Activated T-helper 17 cell treated with anti-CD3 and anti-CD28 coated beads, Interleukin-2, amount 50 U/mL, for 72 hours (primary cell): Measurements from ENCODE around the gene CAMKMT. TPM values are rescaled to one million over a fixed set of nuclear protein-coding genes. Genes with fewer than 3 reads are reported as not detected.

Source experiments
- ATAC-seq: fragments of 150-1000 bp; cut with Tn5 transposase; replicated peaks from 2 replicates; pipeline ENCODE4 v1.10.0; 2021; ENCODE audit warnings: mild to moderate bottlenecking, moderate library complexity
- H3K27ac Mint-ChIP-seq: one replicate; pipeline ENCODE4 v1.8.0; 2022; ENCODE audit warnings: mixed read lengths
- H3K27me3 Mint-ChIP-seq: one replicate; pipeline ENCODE4 v1.8.0; 2022; ENCODE audit warnings: mixed read lengths
- H3K36me3 Mint-ChIP-seq: one replicate; pipeline ENCODE4 v1.8.0; 2022; ENCODE audit warnings: low read depth, mild to moderate bottlenecking, mixed read lengths
- H3K4me1 Mint-ChIP-seq: one replicate; pipeline ENCODE4 v1.8.0; 2022; ENCODE audit warnings: mixed read lengths
- H3K4me3 Mint-ChIP-seq: one replicate; pipeline ENCODE4 v1.8.0; 2022; ENCODE audit warnings: mild to moderate bottlenecking, mixed read lengths
- H3K9me3 Mint-ChIP-seq: one replicate; pipeline ENCODE4 v1.8.0; 2022; ENCODE audit warnings: mixed read lengths
- total RNA-seq, 2 donors: library from RNA; stranded (reverse); gene quantifications; one replicate each; pipeline ENCODE4 v1.2.3, GENCODE V29; 2022

CAMKMT gene
- total RNA-seq, 2 donors from 2014 or later: 13.4 TPM

GRCh38 chr2:44767691-44768090, 405.9 kb downstream of the CAMKMT start:
- Mint-ChIP-seq H3K27ac (no peak overlapping the region), H3K4me1 (no peaks in the 10 kb centered on the region), H3K4me3 (no peak overlapping the region), H3K36me3 (no peaks in the 10 kb centered on the region), H3K27me3 (no peaks in the 10 kb centered on the region), H3K9me3 (no peaks in the 10 kb centered on the region)
- ATAC-seq: no peak

- Mint-ChIP-seq H3K36me3 (no peaks in the 10 kb centered on the region), H3K27ac (no peak overlapping the region), H3K27me3 (no peaks in the 10 kb centered on the region), H3K4me3 (no peak overlapping the region), H3K4me1 (no peaks in the 10 kb centered on the region), H3K9me3 (no peaks in the 10 kb centered on the region)
- ATAC-seq: no peak
Observed at GRCh38 chr2:44768438-44769236, 406.9 kb downstream of the CAMKMT start.

- no peak for ATAC-seq
- no peaks in the 10 kb centered on the region for H3K9me3 Mint-ChIP-seq
- no peak overlapping the region for H3K27ac Mint-ChIP-seq
- no peaks in the 10 kb centered on the region for H3K27me3 Mint-ChIP-seq
- no peak overlapping the region for H3K4me3 Mint-ChIP-seq
- no peaks in the 10 kb centered on the region for H3K4me1 Mint-ChIP-seq
- no peaks in the 10 kb centered on the region for H3K36me3 Mint-ChIP-seq
Observed at GRCh38 chr2:44769349-44770011, 407.7 kb downstream of the CAMKMT start.

- no peaks in the 10 kb centered on the region for H3K4me1 Mint-ChIP-seq
- H3K4me3 Mint-ChIP-seq: no peak overlapping the region
- H3K36me3 Mint-ChIP-seq: no peaks in the 10 kb centered on the region
- H3K27me3 Mint-ChIP-seq: no peaks in the 10 kb centered on the region
- no peak overlapping the region for H3K27ac Mint-ChIP-seq
- no peaks in the 10 kb centered on the region for H3K9me3 Mint-ChIP-seq
- ATAC-seq: no peak
Observed at GRCh38 chr2:44770221-44771195, 408.8 kb downstream of the CAMKMT start.

- no peaks in the 10 kb centered on the region for H3K9me3 Mint-ChIP-seq
- no peak overlapping the region for H3K4me3 Mint-ChIP-seq
- no peak for ATAC-seq
- no peak overlapping the region for H3K27ac Mint-ChIP-seq
- H3K4me1 Mint-ChIP-seq: no peaks in the 10 kb centered on the region
- no peaks in the 10 kb centered on the region for H3K36me3 Mint-ChIP-seq
- no peaks in the 10 kb centered on the region for H3K27me3 Mint-ChIP-seq
Observed at GRCh38 chr2:44771522-44771921, 409.8 kb downstream of the CAMKMT start.

GRCh38 chr2:44772131-44772530, 410.4 kb downstream of the CAMKMT start:
- H3K9me3 Mint-ChIP-seq: no peaks in the 10 kb centered on the region
- ATAC-seq: no peak
- no peak overlapping the region for H3K4me3 Mint-ChIP-seq
- no peaks in the 10 kb centered on the region for H3K4me1 Mint-ChIP-seq
- H3K27ac Mint-ChIP-seq: no peak overlapping the region
- H3K36me3 Mint-ChIP-seq: no peaks in the 10 kb centered on the region
- H3K27me3 Mint-ChIP-seq: no peaks in the 10 kb centered on the region

- H3K27ac Mint-ChIP-seq: no peak overlapping the region
- H3K9me3 Mint-ChIP-seq: no peaks in the 10 kb centered on the region
- no peaks in the 10 kb centered on the region for H3K27me3 Mint-ChIP-seq
- no peak for ATAC-seq
- no peak overlapping the region for H3K4me3 Mint-ChIP-seq
- H3K36me3 Mint-ChIP-seq: no peaks in the 10 kb centered on the region
- H3K4me1 Mint-ChIP-seq: no peaks in the 10 kb centered on the region
Observed at GRCh38 chr2:44772669-44773378, 411.1 kb downstream of the CAMKMT start.

- Mint-ChIP-seq H3K9me3 (no peaks in the 10 kb centered on the region), H3K36me3 (no peaks in the 10 kb centered on the region), H3K27me3 (no peaks in the 10 kb centered on the region), H3K4me1 (no peaks in the 10 kb centered on the region), H3K4me3 (no peak overlapping the region), H3K27ac (no peak overlapping the region)
- ATAC-seq: no peak
Observed at GRCh38 chr2:44774826-44775492, 413.2 kb downstream of the CAMKMT start.

GRCh38 chr2:44777036-44777435, 415.3 kb downstream of the CAMKMT start:
- no peaks in the 10 kb centered on the region for H3K9me3 Mint-ChIP-seq
- no peaks in the 10 kb centered on the region for H3K36me3 Mint-ChIP-seq
- no peak for ATAC-seq
- H3K4me3 Mint-ChIP-seq: no peak overlapping the region
- no peak overlapping the region for H3K27ac Mint-ChIP-seq
- H3K4me1 Mint-ChIP-seq: no peaks in the 10 kb centered on the region
- H3K27me3 Mint-ChIP-seq: no peaks in the 10 kb centered on the region

GRCh38 chr2:44777537-44777936, 415.8 kb downstream of the CAMKMT start:
- no peak for ATAC-seq
- Mint-ChIP-seq H3K36me3 (no peaks in the 10 kb centered on the region), H3K9me3 (no peaks in the 10 kb centered on the region), H3K4me1 (no peaks in the 10 kb centered on the region), H3K27ac (no peak overlapping the region), H3K27me3 (no peaks in the 10 kb centered on the region), H3K4me3 (no peak overlapping the region)

- H3K4me3 Mint-ChIP-seq: no peak overlapping the region
- H3K27ac Mint-ChIP-seq: no peak overlapping the region
- no peaks in the 10 kb centered on the region for H3K27me3 Mint-ChIP-seq
- H3K9me3 Mint-ChIP-seq: no peaks in the 10 kb centered on the region
- ATAC-seq: no peak
- no peaks in the 10 kb centered on the region for H3K4me1 Mint-ChIP-seq
- no peaks in the 10 kb centered on the region for H3K36me3 Mint-ChIP-seq
Observed at GRCh38 chr2:44778221-44778654, 416.5 kb downstream of the CAMKMT start.

- H3K27me3 Mint-ChIP-seq: no peaks in the 10 kb centered on the region
- no peak overlapping the region for H3K4me3 Mint-ChIP-seq
- no peak overlapping the region for H3K27ac Mint-ChIP-seq
- no peaks in the 10 kb centered on the region for H3K4me1 Mint-ChIP-seq
- no peaks in the 10 kb centered on the region for H3K36me3 Mint-ChIP-seq
- no peak for ATAC-seq
- H3K9me3 Mint-ChIP-seq: no peaks in the 10 kb centered on the region
Observed at GRCh38 chr2:44778671-44779476, 417.1 kb downstream of the CAMKMT start.

GRCh38 chr2:44779793-44780192, 418.0 kb downstream of the CAMKMT start:
- H3K4me3 Mint-ChIP-seq: no peak overlapping the region
- no peaks in the 10 kb centered on the region for H3K36me3 Mint-ChIP-seq
- H3K27ac Mint-ChIP-seq: no peak overlapping the region
- H3K9me3 Mint-ChIP-seq: no peaks in the 10 kb centered on the region
- H3K27me3 Mint-ChIP-seq: no peaks in the 10 kb centered on the region
- H3K4me1 Mint-ChIP-seq: no peaks in the 10 kb centered on the region
- ATAC-seq: no peak
